Left ventricle myocardium superior (tissue), 1 donor: ENCODE results near the gene SUPT7L. TPM values are rescaled to one million over a fixed set of nuclear protein-coding genes. Genes with fewer than 3 reads are reported as not detected.

Experiments
- ATAC-seq: fragments of 200-7000 bp; cut with Tn5 transposase; one replicate; pipeline ENCODE4 v1.9.1; 2020; ENCODE audit warnings: mild to moderate bottlenecking, moderate library complexity
- DNase-seq: peaks from one replicate; pipeline ENCODE4 v3.0.0-alpha.2; 2020
- intact Hi-C: fragments of 100-400 bp; cut with micrococcal nuclease; formaldehyde crosslinking; loops from one replicate; pipeline ENCODE4 v1.11.0; 2022
- long read RNA-seq: library from polyadenylated mRNA; unstranded; transcript quantifications from one replicate; pipeline ENCODE4 v2.0.0, GENCODE V29; 2021
- total RNA-seq: library from RNA; stranded (reverse); fragmentation: NEBNext Ultra II Directional; extraction: Animal tissue kit (Norgen Biotek cat#: 25700); gene quantifications from one replicate; pipeline ENCODE4 v1.2.1, GENCODE V29; 2021
- donor health status: DM: no; HTN: yes; CAD: no; lungs with severe emphysema.

SUPT7L gene, protein sequence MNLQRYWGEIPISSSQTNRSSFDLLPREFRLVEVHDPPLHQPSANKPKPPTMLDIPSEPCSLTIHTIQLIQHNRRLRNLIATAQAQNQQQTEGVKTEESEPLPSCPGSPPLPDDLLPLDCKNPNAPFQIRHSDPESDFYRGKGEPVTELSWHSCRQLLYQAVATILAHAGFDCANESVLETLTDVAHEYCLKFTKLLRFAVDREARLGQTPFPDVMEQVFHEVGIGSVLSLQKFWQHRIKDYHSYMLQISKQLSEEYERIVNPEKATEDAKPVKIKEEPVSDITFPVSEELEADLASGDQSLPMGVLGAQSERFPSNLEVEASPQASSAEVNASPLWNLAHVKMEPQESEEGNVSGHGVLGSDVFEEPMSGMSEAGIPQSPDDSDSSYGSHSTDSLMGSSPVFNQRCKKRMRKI
- 28.1 TPM for total RNA-seq
- long read RNA-seq, full-length matches to known transcripts: 27 of 43 reads
- long read RNA-seq, partial matches to known transcripts: 3 of 43 reads
- long read RNA-seq, other reads (novel, unspliced or antisense): 13 of 43 reads

DNA sequence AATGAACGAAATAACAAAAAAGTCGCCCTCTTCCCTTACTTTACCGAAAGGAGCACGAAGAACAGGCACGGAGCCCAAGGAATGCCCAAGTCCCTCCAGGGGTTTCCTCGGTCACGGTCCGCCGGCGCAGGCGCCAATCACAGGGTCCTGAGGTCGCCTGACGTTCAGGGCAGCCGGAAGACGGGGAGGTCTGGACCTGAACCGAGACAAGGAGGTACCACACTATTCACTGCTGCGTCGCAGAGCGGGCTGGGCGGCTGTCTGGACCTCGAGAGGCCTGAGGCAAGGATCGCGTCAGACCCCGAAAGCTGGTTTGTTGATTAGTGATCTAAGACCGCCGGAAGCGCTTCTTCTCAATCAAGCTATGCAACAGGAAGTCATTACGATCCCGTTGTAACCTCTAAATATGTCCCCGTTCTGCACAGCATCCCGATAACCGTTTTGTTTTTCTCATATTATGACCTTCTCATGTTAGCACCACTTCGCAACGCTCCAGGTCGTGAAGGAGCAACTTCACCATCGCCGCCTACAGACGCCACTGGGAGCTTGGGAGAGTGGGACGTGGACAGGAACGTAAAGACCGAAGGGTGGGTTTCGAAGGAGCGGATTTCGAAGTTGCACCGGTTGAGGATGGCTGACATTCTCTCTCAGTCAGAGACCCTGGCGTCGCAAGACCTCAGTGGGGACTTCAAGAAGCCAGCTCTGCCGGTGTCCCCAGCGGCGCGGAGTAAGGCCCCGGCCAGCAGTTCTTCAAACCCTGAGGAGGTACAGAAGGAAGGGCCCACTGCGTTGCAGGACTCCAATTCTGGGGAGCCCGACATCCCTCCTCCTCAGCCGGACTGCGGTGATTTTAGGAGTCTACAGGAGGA is at the start of gene SUPT7L, which contains the start of gene SLC4A1AP:
SUPT7L (minus strand) TSS at position 330 of the 869 bp plus-strand sequence. CDS start 1,422 bp downstream, outside the sequence.
SLC4A1AP (plus strand) TSS at position 605 of the 869 bp plus-strand sequence; CDS start at position 631, 26 bp downstream.
- DNase-seq (peak; percentile 81), ATAC-seq (peak; percentile 91)
- intact Hi-C loops: no loop called here

GRCh38 chr2:27713201-27713600 is 49.8 kb upstream of the SUPT7L start:
- intact Hi-C loops: no loop called here
- ATAC-seq (no peak), DNase-seq (no peak)

DNA sequence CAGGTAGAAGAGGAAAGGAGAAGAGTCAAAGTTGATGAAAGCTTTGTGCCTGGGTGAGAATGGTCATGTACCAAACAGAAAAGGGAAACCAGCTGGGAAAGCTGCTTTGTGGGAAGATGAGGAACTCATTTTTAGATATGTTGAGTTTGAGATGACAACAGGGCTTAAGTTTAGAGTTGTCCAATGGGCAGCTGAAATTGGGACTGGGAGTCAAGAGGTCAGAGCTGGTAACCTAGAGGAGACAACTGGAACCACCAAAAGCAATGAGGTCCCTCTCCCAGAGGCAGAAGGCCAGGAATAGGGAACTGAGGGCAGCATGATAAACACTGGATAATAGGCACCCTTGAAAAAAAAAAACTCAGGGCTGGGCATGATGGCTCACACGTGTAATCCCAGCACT is 49.1 kb upstream of the SUPT7L start:
- ATAC-seq: no peak
- intact Hi-C loops: no loop called here

GRCh38 chr2:27711804-27712203 is 48.4 kb upstream of the SUPT7L start:
- DNase-seq: no peak
- intact Hi-C loops: no loop called here
- ATAC-seq: no peak

More for the DNA sequence above, 49.1 kb upstream of the SUPT7L start:
- no peak for DNase-seq

GRCh38 chr2:27710640-27711430 is 47.4 kb upstream of the SUPT7L start:
- no peak for ATAC-seq

DNA sequence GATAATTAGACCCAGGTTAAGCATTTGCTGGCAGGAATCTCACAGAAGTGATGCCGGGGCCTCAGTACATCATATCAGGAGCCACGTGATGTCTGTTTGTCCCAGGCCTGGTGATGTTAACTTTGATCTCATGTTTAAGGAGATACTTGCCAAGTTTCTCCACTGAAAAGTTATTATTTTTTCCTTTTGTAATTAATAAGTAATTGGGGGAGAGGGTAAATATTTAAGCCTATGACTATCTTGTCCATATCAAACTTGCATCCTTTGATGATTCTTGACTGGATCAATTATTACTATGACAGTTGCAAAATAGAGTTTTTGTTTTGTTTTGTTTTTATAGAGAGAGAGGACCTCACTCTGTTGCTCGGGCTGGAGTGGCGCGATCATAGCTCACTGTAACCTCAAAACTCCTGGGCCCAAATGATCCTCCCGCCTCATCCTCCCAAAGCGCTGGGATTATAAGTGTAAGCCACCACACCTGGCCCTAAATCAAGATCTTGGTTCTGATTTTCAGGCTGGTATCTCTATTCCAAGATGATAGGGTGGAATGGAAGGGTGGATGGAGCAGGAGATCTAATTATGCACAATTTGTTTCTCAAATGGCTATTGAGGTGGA is 46.7 kb upstream of the SUPT7L start:
- no peak for DNase-seq
- no peak for ATAC-seq
- intact Hi-C loops: no loop called here

More at GRCh38 chr2:27710640-27711430, 47.4 kb upstream of the SUPT7L start:
- no peak for DNase-seq
- intact Hi-C loops: no loop called here

DNA sequence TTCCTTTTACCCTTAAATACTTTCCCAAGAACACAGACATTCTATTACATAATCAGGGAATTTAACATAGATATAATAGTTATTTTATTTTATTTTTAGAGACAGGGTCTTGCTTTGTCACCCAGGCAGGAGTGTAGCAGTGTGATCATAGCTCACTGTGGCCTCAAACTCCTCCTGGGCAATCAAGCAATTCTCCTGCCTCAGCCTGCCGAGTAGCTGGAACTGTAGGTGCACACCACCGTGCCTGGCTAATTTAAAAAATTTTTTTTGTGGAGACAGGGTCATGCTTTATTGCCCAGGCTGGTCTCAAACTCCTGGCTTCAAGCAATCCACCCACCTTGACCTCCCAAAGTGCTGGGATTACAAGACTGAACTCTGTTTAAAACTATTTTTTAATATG is 45.9 kb upstream of the SUPT7L start:
- intact Hi-C loops: no loop called here
- no peak for DNase-seq
- ATAC-seq: no peak

DNA sequence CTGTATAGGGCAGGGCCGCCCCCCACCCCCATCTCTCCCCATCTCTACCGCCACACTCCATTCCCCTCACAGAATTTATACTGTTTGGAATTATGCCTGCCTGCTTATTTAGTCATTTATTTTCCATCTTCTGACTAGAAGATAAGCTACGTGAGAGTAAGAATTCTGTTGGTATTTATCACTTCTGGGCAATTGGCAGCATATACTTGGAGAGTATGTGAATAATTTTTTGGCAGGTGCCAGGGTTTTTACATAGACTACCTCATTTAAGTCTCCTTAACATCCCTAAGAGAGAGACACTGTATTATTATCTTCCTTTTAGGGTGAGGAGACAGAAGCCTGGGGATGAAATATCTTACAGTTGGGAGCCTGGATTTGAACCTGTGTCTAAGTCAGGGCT is 45.3 kb upstream of the SUPT7L start:
- no peak for DNase-seq
- intact Hi-C loops: no loop called here
- ATAC-seq: no peak

DNA sequence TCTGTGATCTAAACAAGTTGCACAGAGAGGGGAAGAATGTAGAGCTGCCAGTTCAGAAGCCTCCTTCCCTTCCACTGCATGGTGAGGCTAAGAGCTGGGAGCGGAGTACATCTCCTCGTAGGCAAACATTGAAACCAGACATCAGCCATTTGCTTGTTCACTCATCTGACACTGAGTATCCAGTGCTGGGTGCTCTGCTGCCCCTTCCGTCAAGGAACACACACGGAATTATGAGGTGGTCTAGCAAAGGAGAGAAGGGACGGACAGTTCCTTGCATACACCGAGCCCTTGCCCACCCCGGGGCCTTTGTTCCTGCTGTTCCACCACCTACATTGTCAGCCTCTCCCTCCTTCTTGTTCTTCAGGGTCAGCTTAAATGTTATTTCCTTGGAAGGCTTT is 44.8 kb upstream of the SUPT7L start:
- ATAC-seq (no peak), DNase-seq (no peak)
- intact Hi-C loops: no loop called here

GRCh38 chr2:27707462-27708256 is 44.2 kb upstream of the SUPT7L start:
- no peak for DNase-seq
- intact Hi-C loops: no loop called here

DNA sequence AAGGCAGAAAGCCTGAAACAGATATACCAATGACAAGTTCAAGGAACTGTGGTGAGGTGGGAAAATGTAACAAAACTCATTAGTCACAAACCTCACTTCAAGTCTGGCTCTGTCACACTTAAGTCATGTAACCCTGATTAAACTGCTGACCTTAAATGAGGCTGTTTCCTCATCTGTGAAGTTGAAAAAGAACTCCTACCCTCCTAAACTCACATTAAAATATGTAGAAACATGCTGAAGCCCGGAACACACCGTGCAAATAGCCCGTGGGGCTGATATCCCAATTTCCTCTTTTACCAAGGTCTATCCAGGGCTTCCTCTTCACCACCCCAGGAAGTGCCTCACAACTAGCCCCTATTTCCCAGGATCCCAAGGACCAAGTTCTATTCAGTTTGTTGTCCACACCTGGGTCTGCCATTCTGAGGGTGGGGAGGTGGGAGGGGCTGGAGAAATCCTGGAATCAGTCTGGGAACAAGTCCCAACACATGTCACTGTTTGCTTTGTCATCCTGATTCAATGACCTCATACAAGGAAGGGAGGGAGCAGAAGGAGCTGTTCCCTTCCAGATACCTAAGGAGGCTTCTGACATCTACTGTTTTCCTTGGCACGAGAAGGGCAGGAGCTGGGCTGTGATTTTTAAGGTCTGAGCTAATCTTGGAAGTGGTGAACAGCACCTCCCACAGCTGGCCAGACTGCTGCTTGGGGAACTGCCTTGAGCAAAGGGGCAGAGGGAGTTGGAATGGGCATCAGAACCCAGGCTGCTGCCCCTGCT is 42.6 kb upstream of the SUPT7L start:
- DNase-seq: peak; percentile 43
- intact Hi-C loops: no loop called here
- ATAC-seq: peak; percentile 72

More at GRCh38 chr2:27707462-27708256, 44.2 kb upstream of the SUPT7L start:
- ATAC-seq: peak; percentile 5

DNA sequence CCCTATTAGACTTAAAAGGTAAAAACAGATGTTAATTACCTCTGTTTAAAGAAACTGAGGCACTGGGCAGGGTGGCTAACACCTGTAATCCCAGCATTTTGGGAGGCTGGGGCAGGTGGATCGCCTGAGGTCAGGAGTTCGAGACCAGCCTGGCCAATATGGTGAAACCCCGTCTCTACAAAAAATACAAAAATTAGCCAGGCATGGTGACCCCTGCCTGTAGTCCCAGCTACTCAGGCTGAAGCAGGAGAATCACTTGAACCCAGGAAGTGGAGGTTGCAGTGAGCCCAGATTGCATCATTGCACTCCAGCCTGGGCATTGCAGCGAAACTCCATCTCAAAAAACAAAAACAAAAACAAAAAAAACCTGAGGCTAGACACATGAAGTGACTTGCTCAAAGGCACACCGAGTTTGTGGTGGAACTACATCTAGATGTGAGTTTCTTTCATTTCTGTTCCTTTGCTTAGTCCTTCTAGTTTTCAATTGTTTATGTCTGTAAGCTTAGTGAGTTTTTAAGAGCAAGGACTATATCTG is 41.0 kb upstream of the SUPT7L start:
- ATAC-seq (no peak), DNase-seq (no peak)
- intact Hi-C loops: no loop called here

DNA sequence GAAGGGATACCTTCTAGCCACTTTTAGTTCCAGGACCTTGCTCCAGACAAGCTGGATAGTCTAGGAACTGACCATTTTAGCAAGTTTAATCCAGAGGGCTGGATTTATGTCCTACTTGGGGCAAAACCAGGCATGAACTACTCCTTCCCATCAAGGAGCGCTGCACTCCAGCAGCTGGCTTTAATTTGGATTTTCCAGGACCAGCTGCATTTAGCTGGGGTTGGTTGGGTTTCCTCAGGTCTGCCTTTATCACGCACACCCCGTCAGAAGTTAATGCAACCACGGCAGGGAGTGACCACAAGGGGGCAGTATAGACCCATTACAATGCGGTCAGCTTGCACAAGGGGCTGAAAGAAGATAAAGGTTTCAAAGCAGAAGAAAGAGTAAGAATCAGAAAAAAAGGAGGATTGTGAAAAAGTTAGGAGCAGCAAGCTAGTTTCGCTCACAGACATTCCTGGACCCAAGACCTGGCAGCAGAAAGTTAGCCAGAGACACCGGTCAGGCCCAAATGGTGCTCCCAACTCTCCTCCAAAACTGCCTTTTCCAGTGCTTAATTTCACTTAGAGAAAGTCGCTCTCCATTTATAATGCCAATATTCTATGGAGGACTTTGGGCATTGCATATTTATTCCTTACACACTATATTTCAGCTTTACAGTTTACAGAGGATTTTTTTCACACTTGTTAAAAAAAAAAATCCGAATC is 40.4 kb upstream of the SUPT7L start:
- DNase-seq (peak; percentile 80), ATAC-seq (peak; percentile 60)
- intact Hi-C loops: no loop called here

GRCh38 chr2:27702302-27702701 is 38.9 kb upstream of the SUPT7L start:
- DNase-seq: no peak
- ATAC-seq: no peak
- intact Hi-C loops: no loop called here

GRCh38 chr2:27701676-27702075 is 38.3 kb upstream of the SUPT7L start:
- peak; percentile 26 for ATAC-seq
- intact Hi-C loops: no loop called here
- DNase-seq: peak; percentile 51

DNA sequence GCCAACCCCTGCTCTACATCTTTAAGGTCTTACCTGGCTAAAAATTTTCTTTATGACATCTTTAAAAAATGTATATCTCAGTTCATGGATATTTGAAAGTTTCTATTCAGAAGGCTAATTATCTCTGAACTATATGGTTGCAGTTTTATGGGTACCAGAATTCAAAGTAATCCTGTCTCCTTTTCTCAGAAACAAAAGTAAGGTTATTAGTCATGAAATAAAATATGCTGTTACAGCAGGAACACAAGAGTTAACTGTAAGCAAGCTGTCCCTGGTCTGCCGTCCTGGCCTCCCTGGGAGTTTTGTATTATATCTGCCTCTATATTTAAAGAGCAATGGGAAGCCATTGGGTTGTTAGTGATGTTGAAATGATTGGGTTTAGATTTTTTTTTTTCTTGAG is 34.2 kb upstream of the SUPT7L start:
- DNase-seq (no peak), ATAC-seq (no peak)
- intact Hi-C loops: no loop called here
